ENCODE measurements around the gene FYN.

The FYN gene

GRCh38 chr6:111757342-111757741, 115.9 kb downstream of the FYN start:
- H3K4me3 ChIP-seq (ENCODE audit: low read depth, low read length), result no peak overlapping the region
- DNase-seq (ENCODE audit: low read depth), result no peak
- TF ChIP-seq MAX (IDR thresholded peaks at IDR 0.05; ENCODE audit: low read depth, low read length) (no peak), POLR2A (IDR thresholded peaks at IDR 0.05; ENCODE audit: extremely low read depth, insufficient read length) (no peak), CTCF (IDR thresholded peaks at IDR 0.05; ENCODE audit: low read depth, low read length) (no peak), MYC (IDR thresholded peaks at IDR 0.05; ENCODE audit: low read depth, low read length) (no peak)

- no peak for DNase-seq (ENCODE audit: low read depth)
- no peak overlapping the region for H3K4me3 ChIP-seq (ENCODE audit: low read depth, low read length)
- no peak for TF ChIP-seq MYC (IDR thresholded peaks at IDR 0.05; ENCODE audit: low read depth, low read length)
Observed at GRCh38 chr6:111754423-111754822, 118.8 kb downstream of the FYN start.

- no peak for TF ChIP-seq MAX (IDR thresholded peaks at IDR 0.05; ENCODE audit: low read depth, low read length)
- TF ChIP-seq CTCF (IDR thresholded peaks at IDR 0.05; ENCODE audit: low read depth, low read length), result no peak
- no peak for TF ChIP-seq POLR2A (IDR thresholded peaks at IDR 0.05; ENCODE audit: extremely low read depth, insufficient read length)
- no peak for TF ChIP-seq MYC (IDR thresholded peaks at IDR 0.05; ENCODE audit: low read depth, low read length)
- no peak overlapping the region for H3K4me3 ChIP-seq (ENCODE audit: low read depth, low read length)
- no peak for DNase-seq (ENCODE audit: low read depth)
Observed at GRCh38 chr6:111753573-111753972, 119.7 kb downstream of the FYN start.

- no peak for DNase-seq (ENCODE audit: low read depth)
- TF ChIP-seq MYC (IDR thresholded peaks at IDR 0.05; ENCODE audit: low read depth, low read length) (no peak), MAX (IDR thresholded peaks at IDR 0.05; ENCODE audit: low read depth, low read length) (no peak), POLR2A (IDR thresholded peaks at IDR 0.05; ENCODE audit: extremely low read depth, insufficient read length) (no peak), CTCF (IDR thresholded peaks at IDR 0.05; ENCODE audit: low read depth, low read length) (no peak)
- no peak overlapping the region for H3K4me3 ChIP-seq (ENCODE audit: low read depth, low read length)
Observed at GRCh38 chr6:111752476-111752875, 120.8 kb downstream of the FYN start.

GRCh38 chr6:111750753-111751673, 122.2 kb downstream of the FYN start:
- DNase-seq (ENCODE audit: low read depth), result no peak
- TF ChIP-seq CTCF (IDR thresholded peaks at IDR 0.05; ENCODE audit: low read depth, low read length), result no peak
- no peak for TF ChIP-seq MYC (IDR thresholded peaks at IDR 0.05; ENCODE audit: low read depth, low read length)
- no peak for TF ChIP-seq MAX (IDR thresholded peaks at IDR 0.05; ENCODE audit: low read depth, low read length)
- no peak for TF ChIP-seq POLR2A (IDR thresholded peaks at IDR 0.05; ENCODE audit: extremely low read depth, insufficient read length)
- H3K4me3 ChIP-seq (ENCODE audit: low read depth, low read length), result no peak overlapping the region

- TF ChIP-seq MAX (IDR thresholded peaks at IDR 0.05; ENCODE audit: low read depth, low read length) (no peak), MYC (IDR thresholded peaks at IDR 0.05; ENCODE audit: low read depth, low read length) (no peak), CTCF (IDR thresholded peaks at IDR 0.05; ENCODE audit: low read depth, low read length) (no peak), POLR2A (IDR thresholded peaks at IDR 0.05; ENCODE audit: extremely low read depth, insufficient read length) (no peak)
Observed at GRCh38 chr6:111750153-111750552, 123.1 kb downstream of the FYN start.

More at GRCh38 chr6:111750153-111750552, 123.1 kb downstream of the FYN start:
- no peak overlapping the region for H3K4me3 ChIP-seq (ENCODE audit: low read depth, low read length)
- no peak for DNase-seq (ENCODE audit: low read depth)
